Peyer's patch (tissue), 4 donors: ENCODE results near the gene NALCN.

Source experiments
- POLR2A ChIP-seq, 2 donors: fragments of 450-650 bp; IDR thresholded peaks; one replicate each; pipeline ENCODE4 v1.5.1; 2017; ENCODE audit warnings: antibody characterized with exemption in 2 of 2, mild to moderate bottlenecking in 2 of 2, moderate library complexity in 2 of 2
- TF ChIP-seq, protein P1 (sequence below), 6 experiments: fragments of 450-650 bp in 4 of 6; fragments of 200-600 bp in 2 of 6; sonication (generic) in 1 of 6; IDR thresholded peaks; one replicate each; pipeline ENCODE4 v1.5.1; 2017 to 2019; ENCODE audit warnings: antibody characterized with exemption in 6 of 6, mild to moderate bottlenecking in 3 of 6, moderate library complexity in 1 of 6

DNA sequence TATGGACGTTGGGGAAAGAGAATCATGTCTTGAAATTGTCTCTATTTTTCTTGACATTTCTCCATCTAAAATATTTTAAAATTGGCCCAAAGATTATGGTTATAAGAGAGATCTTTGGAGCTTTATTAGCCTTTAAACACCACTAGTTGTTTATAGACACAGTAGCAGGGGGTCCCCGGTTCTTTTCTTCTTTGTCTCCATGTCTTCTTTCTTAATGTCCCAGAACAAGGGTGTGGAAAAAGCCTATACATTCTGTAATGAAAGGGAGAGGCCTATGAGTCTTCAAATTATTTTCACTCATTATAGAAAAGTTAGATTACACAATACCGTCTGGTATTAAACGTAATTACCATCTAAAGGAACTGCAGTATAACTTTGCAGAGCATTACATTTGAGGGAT lies 300.0 kb downstream of the NALCN start:
- TF ChIP-seq, protein P1, sequence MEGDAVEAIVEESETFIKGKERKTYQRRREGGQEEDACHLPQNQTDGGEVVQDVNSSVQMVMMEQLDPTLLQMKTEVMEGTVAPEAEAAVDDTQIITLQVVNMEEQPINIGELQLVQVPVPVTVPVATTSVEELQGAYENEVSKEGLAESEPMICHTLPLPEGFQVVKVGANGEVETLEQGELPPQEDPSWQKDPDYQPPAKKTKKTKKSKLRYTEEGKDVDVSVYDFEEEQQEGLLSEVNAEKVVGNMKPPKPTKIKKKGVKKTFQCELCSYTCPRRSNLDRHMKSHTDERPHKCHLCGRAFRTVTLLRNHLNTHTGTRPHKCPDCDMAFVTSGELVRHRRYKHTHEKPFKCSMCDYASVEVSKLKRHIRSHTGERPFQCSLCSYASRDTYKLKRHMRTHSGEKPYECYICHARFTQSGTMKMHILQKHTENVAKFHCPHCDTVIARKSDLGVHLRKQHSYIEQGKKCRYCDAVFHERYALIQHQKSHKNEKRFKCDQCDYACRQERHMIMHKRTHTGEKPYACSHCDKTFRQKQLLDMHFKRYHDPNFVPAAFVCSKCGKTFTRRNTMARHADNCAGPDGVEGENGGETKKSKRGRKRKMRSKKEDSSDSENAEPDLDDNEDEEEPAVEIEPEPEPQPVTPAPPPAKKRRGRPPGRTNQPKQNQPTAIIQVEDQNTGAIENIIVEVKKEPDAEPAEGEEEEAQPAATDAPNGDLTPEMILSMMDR (IDR thresholded peaks at IDR 0.05): no peak
- TF ChIP-seq POLR2A (IDR thresholded peaks at IDR 0.05): no peak
